Retinal pigment epithelial cell (primary cell): Measurements from ENCODE around the gene PER2.
A peak's percentile ranks its signal among the peaks of the same experiment; 100 is the strongest.

Experiments
- DNase-seq: peaks from one replicate; pipeline ENCODE4 v3.0.0-alpha.2; 2010; ENCODE audit warnings: low read depth
- H3K4me3 ChIP-seq: 2 replicates; pipeline ENCODE4 v1.5.1; 2011; ENCODE audit warnings: mild to moderate bottlenecking, low read length, control low read depth, moderate library complexity
- TF ChIP-seq, protein P1 (sequence below): conservative IDR thresholded peaks from 2 replicates; pipeline ENCODE4 v1.5.1; 2011; ENCODE audit warnings: low read depth, low read length, control low read depth, inconsistent platforms

PER2 gene

DNA sequence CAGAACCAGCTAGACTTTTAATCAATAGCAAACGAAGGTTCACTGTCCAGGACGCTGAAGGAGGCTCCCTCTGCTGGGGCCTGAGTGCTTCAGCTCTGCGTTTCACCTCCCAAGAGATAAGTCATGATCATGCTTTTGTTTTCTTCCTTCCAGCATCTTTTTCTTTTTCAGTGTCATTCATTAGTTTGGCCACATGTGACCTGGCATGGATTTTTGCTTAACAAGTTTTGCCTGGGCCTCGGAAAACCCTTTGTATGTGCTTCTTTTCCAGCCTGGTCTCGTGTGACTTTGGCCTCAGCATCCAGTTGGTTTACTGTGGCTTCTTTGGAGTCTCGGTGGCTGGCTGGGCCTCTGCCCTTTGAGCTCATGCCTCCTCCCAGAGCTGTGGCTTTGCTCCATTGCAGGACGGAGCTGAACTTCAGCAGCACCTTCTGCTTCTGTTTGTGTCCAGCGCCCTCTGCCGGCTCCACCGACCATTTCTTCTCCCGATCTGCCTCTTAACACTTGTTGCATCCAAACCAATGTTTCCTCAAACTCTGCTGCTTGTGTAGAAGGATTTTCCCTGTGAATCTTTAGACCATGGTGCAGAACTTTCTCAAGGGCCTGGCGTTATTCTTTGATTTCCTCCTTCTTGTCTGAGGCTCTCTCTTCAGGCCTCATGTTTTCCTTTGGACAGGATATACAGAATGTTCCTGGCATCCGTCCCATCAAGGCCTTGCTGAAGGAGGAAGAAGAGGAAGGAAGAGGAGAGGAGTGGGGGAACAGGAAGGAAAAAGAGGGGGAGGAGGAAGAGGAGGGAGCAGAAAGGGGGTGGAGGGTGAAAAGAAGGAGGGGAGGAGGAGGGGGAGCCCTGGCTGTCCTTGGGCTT lies 25.0 kb downstream of the PER2 start:
- TF ChIP-seq, protein P1, sequence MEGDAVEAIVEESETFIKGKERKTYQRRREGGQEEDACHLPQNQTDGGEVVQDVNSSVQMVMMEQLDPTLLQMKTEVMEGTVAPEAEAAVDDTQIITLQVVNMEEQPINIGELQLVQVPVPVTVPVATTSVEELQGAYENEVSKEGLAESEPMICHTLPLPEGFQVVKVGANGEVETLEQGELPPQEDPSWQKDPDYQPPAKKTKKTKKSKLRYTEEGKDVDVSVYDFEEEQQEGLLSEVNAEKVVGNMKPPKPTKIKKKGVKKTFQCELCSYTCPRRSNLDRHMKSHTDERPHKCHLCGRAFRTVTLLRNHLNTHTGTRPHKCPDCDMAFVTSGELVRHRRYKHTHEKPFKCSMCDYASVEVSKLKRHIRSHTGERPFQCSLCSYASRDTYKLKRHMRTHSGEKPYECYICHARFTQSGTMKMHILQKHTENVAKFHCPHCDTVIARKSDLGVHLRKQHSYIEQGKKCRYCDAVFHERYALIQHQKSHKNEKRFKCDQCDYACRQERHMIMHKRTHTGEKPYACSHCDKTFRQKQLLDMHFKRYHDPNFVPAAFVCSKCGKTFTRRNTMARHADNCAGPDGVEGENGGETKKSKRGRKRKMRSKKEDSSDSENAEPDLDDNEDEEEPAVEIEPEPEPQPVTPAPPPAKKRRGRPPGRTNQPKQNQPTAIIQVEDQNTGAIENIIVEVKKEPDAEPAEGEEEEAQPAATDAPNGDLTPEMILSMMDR, result peak; percentile 79
- DNase-seq, result peak; percentile 60
- H3K4me3 ChIP-seq, result no peak overlapping the region

DNA sequence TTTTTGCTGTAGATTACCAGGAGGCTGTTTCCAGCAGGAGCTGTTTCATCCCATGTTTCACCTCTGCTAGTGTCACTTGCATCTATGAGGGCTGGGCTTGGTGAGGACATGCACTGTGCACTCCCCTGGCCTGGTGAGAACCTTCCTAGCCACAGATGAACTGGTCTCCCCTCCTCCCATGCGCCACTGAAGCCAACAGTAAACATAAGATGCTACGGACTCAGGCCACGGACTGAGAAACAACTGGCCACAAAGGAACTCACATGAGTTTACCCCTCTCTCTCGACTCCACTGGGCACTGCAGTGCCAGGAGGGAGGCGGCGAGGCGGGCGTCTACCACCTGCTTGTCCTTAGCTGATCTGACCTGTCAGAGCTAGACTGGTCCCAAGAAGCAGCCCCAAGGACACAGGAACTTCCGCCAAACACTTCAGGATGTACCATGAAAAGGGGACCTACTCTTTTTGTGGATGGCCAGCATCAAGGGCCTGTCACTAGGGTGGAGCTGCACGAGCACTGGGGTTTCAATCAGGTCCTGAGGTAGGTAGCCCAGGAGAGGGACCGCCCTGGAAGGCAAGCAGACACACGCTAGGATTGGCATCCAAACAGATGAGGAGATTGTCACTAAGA lies 25.8 kb downstream of the PER2 start:
- no peak for DNase-seq
- TF ChIP-seq, protein P1, result no peak
- no peak overlapping the region for H3K4me3 ChIP-seq

DNA sequence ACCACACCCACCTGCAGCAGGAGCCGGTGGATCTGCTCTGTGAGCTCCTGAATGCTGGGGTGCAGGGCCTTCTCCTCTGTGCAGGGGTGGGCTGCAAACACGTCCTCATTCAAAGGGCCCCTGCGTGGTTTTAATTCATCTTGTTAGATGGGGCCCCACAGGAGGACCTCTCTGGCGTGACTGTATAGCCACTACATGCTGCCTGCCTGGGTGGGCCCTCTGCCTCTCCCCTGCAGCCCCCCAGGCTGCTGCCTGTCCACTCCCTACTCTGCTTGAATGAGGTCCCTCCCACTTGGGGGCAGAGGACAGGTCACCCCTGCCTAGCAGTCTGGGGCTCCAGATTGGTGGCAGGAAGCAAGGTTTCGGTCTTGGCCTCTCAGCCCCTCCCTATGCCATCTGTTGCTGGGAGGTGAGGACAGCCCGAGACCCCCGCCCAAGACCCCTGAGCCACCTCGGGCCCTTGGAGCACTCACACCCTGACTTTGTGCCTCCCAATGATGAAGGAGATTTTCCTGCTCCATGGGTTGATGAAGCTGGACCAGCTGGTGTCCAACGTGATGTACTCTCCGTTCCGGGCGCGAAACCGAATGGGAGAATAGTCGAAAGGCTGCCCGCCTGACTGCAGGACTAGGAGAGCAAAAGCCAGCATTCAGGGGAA lies 26.6 kb downstream of the PER2 start:
- no peak overlapping the region for H3K4me3 ChIP-seq
- TF ChIP-seq, protein P1, result no peak
- no peak for DNase-seq

DNA sequence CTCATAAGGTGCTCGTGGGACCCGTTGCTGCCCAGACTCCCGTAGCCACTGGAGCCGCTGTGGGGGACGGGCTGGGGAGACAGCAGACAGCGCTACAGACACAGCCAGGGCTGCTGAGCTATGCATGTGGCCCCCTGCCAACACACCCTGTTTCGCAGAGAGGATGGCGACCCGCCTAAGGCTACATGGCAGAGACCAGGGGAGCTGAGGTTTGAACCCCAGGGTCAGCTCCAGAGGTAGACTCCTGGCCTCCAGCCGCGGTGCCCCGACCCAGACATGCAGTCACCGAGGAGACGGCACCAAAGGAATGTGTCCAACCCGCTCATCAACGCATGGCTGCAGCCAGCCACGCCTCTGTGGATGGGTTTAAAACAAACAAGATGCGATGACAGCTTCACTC lies 27.5 kb downstream of the PER2 start:
- DNase-seq, result no peak
- no peak overlapping the region for H3K4me3 ChIP-seq
- TF ChIP-seq, protein P1, result no peak

DNA sequence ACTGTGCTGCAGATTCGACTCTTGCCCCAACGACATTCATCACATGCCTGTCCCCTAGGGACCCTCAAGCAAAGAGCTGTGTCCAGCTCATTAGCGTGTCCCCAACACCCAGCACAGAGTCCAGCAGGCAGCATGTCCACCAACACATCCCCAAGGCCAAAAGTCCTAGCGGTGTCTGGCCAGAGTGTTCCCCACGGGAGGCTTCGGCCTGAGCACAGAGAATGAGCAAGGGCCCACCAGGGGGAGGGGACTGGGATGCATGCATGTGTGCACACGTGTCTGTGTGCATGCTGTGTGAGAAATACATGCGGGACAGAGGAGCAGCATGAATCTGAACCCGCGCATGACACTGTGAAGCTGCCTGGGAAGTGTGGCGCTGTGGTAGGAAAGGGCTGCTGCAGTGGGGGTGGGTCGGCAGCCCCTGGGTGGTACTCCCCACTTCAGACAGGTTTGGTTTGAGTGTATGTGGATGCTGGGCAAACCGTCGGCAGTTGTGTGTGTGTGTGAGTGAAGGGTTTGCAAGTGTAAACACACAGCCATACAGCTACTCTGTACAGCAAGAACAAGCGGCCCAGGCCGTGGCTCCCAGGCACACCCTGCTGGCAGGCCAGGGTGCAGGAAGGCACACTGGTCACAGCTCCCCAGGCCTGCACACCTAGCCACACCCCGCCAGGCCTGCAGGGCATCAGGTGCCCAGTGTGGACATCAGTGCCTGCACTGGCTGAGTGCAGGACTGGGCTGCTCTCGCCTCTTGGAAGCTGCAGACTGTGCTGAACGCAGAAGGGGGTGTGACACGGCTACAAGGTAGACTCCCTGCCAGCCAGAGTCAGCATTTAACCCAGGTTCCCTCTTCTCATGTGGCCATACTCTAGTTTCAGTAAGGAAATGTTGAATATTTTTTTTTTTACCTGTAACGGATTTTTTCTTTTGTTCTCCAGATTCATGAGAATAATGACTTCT lies 29.1 kb downstream of the PER2 start:
- DNase-seq, result no peak
- H3K4me3 ChIP-seq, result no peak overlapping the region
- TF ChIP-seq, protein P1, result no peak
